CD4-positive, alpha-beta T cell (primary cell): Measurements from ENCODE around the gene LDLRAD4. TPM values are rescaled to one million over a fixed set of nuclear protein-coding genes. Genes with fewer than 3 reads are reported as not detected.
A peak's percentile ranks its signal among the peaks of the same experiment; 100 is the strongest.

Experiments used
- ATAC-seq: fragments of 200-7000 bp; cut with Tn5 transposase; one replicate; pipeline ENCODE4 v1.10.0; 2022; ENCODE audit warnings: mild to moderate bottlenecking; ENCODE audit not compliant: poor library complexity
- CTCF ChIA-PET: fragments of 350-600 bp; sonication (Branson Sonifier 250); formaldehyde crosslinking; loops from one replicate; lab custom pipeline; 2021; ENCODE audit warnings: antibody characterized with exemption, inconsistent platforms; lab: Charles Lee
- POLR2A ChIA-PET: fragments of 350-600 bp; sonication (Branson Sonifier 250); formaldehyde crosslinking; loops from one replicate; lab custom pipeline; 2021; ENCODE audit warnings: antibody characterized with exemption, inconsistent platforms; lab: Charles Lee
- DNase-seq, 14 experiments: peaks; one replicate each; pipeline ENCODE4 v3.0.0-alpha.2; 2013 to 2020; ENCODE audit warnings: mixed read lengths in 2 of 14
- H3K27ac ChIP-seq, 2 donors: one replicate each; pipeline versions ENCODE4 v1.5.1 to v1.7.0; 2013; ENCODE audit warnings: low read length in 2 of 2, low read depth in 1 of 2, mild to moderate bottlenecking in 1 of 2
- H3K27me3 ChIP-seq, 2 experiments: 1 replicate in 1 of 2; 2 replicates in 1 of 2; pipeline versions ENCODE4 v1.6.1 to v1.7.0; 2013; ENCODE audit warnings: low read length in 2 of 2, control low read depth in 1 of 2, mild to moderate bottlenecking in 1 of 2, moderate library complexity in 1 of 2; ENCODE audit not compliant: insufficient read depth in 2 of 2, control insufficient read depth in 1 of 2
- H3K36me3 ChIP-seq: one replicate; pipeline ENCODE4 v1.6.1; 2013; ENCODE audit warnings: low read length, control low read depth; ENCODE audit not compliant: insufficient read depth
- H3K4me1 ChIP-seq: one replicate; pipeline ENCODE4 v1.6.1; 2013; ENCODE audit warnings: low read length, control low read depth; ENCODE audit not compliant: insufficient read depth
- H3K4me3 ChIP-seq: one replicate; pipeline ENCODE4 v1.5.1; 2013; ENCODE audit warnings: mild to moderate bottlenecking, low read length, moderate library complexity
- H3K9me3 ChIP-seq, 2 experiments: 1 replicate in 1 of 2; 2 replicates in 1 of 2; pipeline versions ENCODE4 v1.6.1 to v1.7.0; 2013; ENCODE audit warnings: low read length in 2 of 2, mild to moderate bottlenecking in 2 of 2, control low read depth in 1 of 2, moderate library complexity in 1 of 2; ENCODE audit not compliant: control insufficient read depth in 1 of 2, insufficient read depth in 1 of 2
- H3K27ac Mint-ChIP-seq: one replicate; pipeline ENCODE4 v1.8.0; 2020; ENCODE audit warnings: mixed read lengths
- H3K27me3 Mint-ChIP-seq: one replicate; pipeline ENCODE4 v1.8.0; 2021; ENCODE audit warnings: mixed read lengths
- H3K36me3 Mint-ChIP-seq: one replicate; pipeline ENCODE4 v1.8.0; 2021; ENCODE audit warnings: low read depth, mixed read lengths
- H3K4me1 Mint-ChIP-seq: one replicate; pipeline ENCODE4 v1.8.0; 2021; ENCODE audit warnings: low read depth, mixed read lengths
- H3K4me3 Mint-ChIP-seq: one replicate; pipeline ENCODE4 v1.8.0; 2020; ENCODE audit warnings: mild to moderate bottlenecking, mixed read lengths
- H3K9me3 Mint-ChIP-seq: one replicate; pipeline ENCODE4 v1.8.0; 2020; ENCODE audit warnings: mixed read lengths
- intact Hi-C, 2 experiments: fragments of 100-400 bp; cut with DNase I in 1 of 2; cut with micrococcal nuclease in 1 of 2; formaldehyde crosslinking; loops; one replicate each; pipeline versions ENCODE4 v1.15.1 to v1.9.0; 2023 to 2025; cut with DNase I, micrococcal nuclease
- total RNA-seq, 174 experiments: library from RNA in 2 of 174; stranded (reverse) in 2 of 174; gene quantifications; one replicate each; pipeline ENCODE4 v1.2.3 and lab custom pipeline; 2021 to 2026
- TF ChIP-seq, protein P1 (sequence below): fragments of 200-600 bp; IDR thresholded peaks from one replicate; pipeline ENCODE4 v1.8.0; 2022; ENCODE audit warnings: antibody characterized with exemption, mild to moderate bottlenecking

The LDLRAD4 gene
- total RNA-seq, 2 experiments from 2014 or later: 51.9 to 52.7 TPM

- no peaks in the 10 kb centered on the region for H3K9me3 ChIP-seq
- H3K27me3 ChIP-seq: no peaks in the 10 kb centered on the region
- ATAC-seq (no peak), DNase-seq (no peak)
- H3K27me3 Mint-ChIP-seq: no peaks in the 10 kb centered on the region
- TF ChIP-seq, protein P1, sequence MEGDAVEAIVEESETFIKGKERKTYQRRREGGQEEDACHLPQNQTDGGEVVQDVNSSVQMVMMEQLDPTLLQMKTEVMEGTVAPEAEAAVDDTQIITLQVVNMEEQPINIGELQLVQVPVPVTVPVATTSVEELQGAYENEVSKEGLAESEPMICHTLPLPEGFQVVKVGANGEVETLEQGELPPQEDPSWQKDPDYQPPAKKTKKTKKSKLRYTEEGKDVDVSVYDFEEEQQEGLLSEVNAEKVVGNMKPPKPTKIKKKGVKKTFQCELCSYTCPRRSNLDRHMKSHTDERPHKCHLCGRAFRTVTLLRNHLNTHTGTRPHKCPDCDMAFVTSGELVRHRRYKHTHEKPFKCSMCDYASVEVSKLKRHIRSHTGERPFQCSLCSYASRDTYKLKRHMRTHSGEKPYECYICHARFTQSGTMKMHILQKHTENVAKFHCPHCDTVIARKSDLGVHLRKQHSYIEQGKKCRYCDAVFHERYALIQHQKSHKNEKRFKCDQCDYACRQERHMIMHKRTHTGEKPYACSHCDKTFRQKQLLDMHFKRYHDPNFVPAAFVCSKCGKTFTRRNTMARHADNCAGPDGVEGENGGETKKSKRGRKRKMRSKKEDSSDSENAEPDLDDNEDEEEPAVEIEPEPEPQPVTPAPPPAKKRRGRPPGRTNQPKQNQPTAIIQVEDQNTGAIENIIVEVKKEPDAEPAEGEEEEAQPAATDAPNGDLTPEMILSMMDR: no peak
- H3K36me3 ChIP-seq: no peaks in the 10 kb centered on the region
- H3K27ac ChIP-seq: peak overlapping the region in 1 of 2 donors; percentile 22
- H3K27ac Mint-ChIP-seq: peak overlapping the region; percentile 92
- intact Hi-C loops: loop anchor here (2.0 to 10.0 kb wide), 3 partner anchors 18 to 752 kb away; no protein-coding TSS in a partner anchor
- H3K36me3 Mint-ChIP-seq: no peaks in the 10 kb centered on the region
- CTCF ChIA-PET: no interaction called here
- H3K4me1 ChIP-seq: peaks cover 70% of the 10 kb centered on the region
- H3K4me3 ChIP-seq: no peak overlapping the region
- H3K9me3 Mint-ChIP-seq: no peaks in the 10 kb centered on the region
- POLR2A ChIA-PET: interaction anchor here (0.6 to 1.2 kb wide), 3 partner anchors 9 to 137 kb away, joined by 3 to 5 read pairs (median 3); no protein-coding TSS in a partner anchor
- no peak overlapping the region for H3K4me3 Mint-ChIP-seq
- peaks cover 78% of the 10 kb centered on the region for H3K4me1 Mint-ChIP-seq
Measured at GRCh38 chr18:13372531-13372951, 154.0 kb downstream of the LDLRAD4 start.

DNA sequence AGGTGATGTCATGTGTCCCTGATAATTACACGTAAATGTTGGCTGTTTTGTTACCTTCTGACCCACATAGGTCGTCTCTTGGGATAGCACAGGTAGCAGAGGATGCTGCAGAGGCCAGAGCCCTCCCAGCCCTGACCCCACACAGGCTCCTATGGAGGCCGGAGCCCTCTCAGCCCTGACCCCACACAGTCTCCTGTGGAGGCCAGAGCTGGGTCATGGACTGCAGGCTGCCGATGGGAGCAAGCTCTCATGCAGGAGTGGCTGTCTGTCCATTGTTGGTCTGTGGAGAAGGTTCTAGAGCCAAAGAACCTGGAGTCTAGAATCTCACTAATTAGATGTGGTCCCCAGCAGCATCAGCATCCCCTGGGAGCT is 155.5 kb downstream of the LDLRAD4 start:
- ChIA-PET CTCF (no interaction called here), POLR2A (interaction anchor here (0.8 to 1.7 kb wide), 2 partner anchors 9 to 95 kb away, joined by 3 to 4 read pairs; no protein-coding TSS in a partner anchor)
- Histone ChIP-seq H3K27me3 (no peaks in the 10 kb centered on the region), H3K4me1 (peaks cover 82% of the 10 kb centered on the region), H3K9me3 (no peaks in the 10 kb centered on the region), H3K4me3 (no peak overlapping the region), H3K27ac (no peak overlapping the region), H3K36me3 (no peaks in the 10 kb centered on the region)
- H3K27me3 Mint-ChIP-seq: no peaks in the 10 kb centered on the region
- intact Hi-C loops: loop anchor here (2.0 to 10.0 kb wide), 3 partner anchors 91 to 751 kb away; no protein-coding TSS in a partner anchor
- ATAC-seq (no peak), DNase-seq (no peak)
- TF ChIP-seq, protein P1: no peak
- no peak overlapping the region for H3K27ac Mint-ChIP-seq
- H3K4me3 Mint-ChIP-seq: no peak overlapping the region
- H3K4me1 Mint-ChIP-seq: peaks cover 82% of the 10 kb centered on the region
- H3K36me3 Mint-ChIP-seq: no peaks in the 10 kb centered on the region
- H3K9me3 Mint-ChIP-seq: no peaks in the 10 kb centered on the region

- peaks cover 82% of the 10 kb centered on the region for H3K4me1 Mint-ChIP-seq
- Histone ChIP-seq H3K4me3 (no peak overlapping the region), H3K27me3 (no peaks in the 10 kb centered on the region), H3K9me3 (no peaks in the 10 kb centered on the region), H3K4me1 (peaks cover 81% of the 10 kb centered on the region), H3K36me3 (no peaks in the 10 kb centered on the region), H3K27ac (peak overlapping the region; percentile 89 to 92)
- ATAC-seq (peak; percentile 20), DNase-seq (peak in 1 of 14 experiments; percentile 39)
- ChIA-PET POLR2A (interaction anchor here (0.9 to 2.5 kb wide), 6 partner anchors 9 to 159 kb away, joined by 3 to 6 read pairs (median 4); partner anchors contain the start of gene LDLRAD4), CTCF (no interaction called here)
- H3K9me3 Mint-ChIP-seq: no peaks in the 10 kb centered on the region
- H3K36me3 Mint-ChIP-seq: no peaks in the 10 kb centered on the region
- H3K27me3 Mint-ChIP-seq: no peaks in the 10 kb centered on the region
- H3K27ac Mint-ChIP-seq: peak overlapping the region; percentile 90
- intact Hi-C loops: loop anchor here (2.0 to 10.0 kb wide), 6 partner anchors 90 to 750 kb away; no protein-coding TSS in a partner anchor
- H3K4me3 Mint-ChIP-seq: no peak overlapping the region
- TF ChIP-seq, protein P1: no peak
Measured at GRCh38 chr18:13374468-13375301, 156.1 kb downstream of the LDLRAD4 start.
